Middle frontal gyrus (tissue), 1 donor: ENCODE results near the gene MED25.

Experiments used
- DNase-seq: peaks from one replicate; pipeline ENCODE4 v3.0.0-alpha.2; 2015; ENCODE audit warnings: low spot score; ENCODE audit errors: extremely low spot score

The MED25 gene

GRCh38 chr19:49843265-49843664 lies 25.2 kb downstream of the MED25 start:
- no peak for DNase-seq

- DNase-seq: no peak
Measured at GRCh38 chr19:49844138-49845095, 26.3 kb downstream of the MED25 start.

GRCh38 chr19:49845414-49845813 lies 27.3 kb downstream of the MED25 start:
- no peak for DNase-seq

DNA sequence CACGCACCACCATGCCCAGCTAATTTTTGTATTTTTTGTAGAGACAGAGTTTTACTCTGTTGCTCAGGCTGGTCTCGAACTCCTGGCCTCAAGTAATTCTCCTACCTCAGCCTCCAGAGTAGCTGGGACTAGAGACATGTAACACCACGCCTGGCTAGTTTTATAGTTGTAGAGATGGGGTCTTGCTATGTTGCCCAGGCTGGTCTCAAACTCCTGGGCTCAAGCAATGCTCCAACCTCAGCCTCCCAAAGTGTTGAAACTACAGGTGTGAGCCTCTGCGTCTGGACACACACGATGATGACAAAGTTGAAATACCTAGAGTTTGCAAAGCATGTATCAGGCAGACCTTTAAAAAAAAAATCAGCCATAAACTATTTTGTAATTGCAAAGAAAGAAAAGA lies 28.3 kb downstream of the MED25 start:
- no peak for DNase-seq

DNA sequence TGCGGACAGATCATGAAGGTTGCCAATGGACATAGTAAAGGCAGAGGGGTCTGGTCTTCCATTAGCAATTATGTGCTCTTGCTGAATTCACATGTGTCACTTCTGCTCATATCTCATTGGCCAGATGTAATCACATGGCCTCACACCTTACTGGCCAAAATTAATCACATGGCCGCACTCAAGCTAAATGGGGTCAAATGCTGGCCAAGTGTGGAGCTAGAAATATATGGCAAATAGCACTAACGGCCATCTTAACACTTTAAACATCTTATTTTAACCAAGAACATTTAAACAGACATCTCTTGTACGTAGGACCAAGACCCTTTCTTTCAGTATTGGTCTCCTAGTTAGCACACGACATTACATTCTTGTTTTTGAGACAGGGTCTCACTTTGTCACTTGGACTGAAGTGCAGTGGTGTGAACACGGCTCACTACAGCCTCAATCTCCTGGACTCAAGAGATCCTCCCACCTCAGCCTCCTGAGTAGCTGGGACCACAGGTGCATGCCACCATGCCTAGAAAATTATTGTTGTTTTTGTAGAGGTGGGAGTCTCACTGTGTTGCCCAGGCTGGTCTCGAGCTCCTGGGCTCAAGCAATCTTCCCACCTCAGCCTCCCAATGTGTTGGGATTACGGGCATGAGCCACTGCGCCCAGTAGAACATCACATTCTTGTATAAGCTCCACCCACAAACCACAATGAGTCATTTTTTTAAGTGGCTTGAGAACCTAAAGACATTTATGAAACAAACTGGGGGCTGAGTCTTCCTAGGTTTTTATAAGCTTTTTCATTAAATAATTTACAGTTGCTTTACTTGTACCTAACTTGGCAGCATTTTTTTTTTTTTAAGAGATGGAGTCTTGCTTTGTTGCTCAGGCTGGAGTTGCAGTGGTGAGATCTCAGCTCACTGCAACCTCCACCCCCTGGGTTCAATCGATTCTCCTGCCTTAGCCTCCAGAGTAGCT lies 29.9 kb downstream of the MED25 start:
- no peak for DNase-seq

DNA sequence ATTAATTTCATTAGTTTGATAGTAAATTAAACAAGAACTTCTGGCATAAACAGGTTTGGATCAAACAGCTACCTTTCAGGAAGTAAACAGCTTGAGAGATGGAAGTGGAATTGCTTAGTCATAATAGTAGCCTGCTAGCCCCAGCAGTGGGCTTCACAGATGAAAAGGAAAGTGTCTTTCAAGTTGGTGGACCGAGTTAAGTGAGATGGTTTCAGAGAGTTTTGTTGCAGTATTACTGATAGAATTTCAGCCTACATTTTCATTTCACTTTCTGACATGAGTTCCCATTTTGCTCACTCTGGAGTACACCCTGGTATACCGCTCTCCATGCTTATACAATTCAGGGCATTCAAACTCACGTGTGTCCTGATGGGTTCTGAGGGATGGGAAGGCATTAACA lies 30.8 kb downstream of the MED25 start:
- DNase-seq: no peak

DNA sequence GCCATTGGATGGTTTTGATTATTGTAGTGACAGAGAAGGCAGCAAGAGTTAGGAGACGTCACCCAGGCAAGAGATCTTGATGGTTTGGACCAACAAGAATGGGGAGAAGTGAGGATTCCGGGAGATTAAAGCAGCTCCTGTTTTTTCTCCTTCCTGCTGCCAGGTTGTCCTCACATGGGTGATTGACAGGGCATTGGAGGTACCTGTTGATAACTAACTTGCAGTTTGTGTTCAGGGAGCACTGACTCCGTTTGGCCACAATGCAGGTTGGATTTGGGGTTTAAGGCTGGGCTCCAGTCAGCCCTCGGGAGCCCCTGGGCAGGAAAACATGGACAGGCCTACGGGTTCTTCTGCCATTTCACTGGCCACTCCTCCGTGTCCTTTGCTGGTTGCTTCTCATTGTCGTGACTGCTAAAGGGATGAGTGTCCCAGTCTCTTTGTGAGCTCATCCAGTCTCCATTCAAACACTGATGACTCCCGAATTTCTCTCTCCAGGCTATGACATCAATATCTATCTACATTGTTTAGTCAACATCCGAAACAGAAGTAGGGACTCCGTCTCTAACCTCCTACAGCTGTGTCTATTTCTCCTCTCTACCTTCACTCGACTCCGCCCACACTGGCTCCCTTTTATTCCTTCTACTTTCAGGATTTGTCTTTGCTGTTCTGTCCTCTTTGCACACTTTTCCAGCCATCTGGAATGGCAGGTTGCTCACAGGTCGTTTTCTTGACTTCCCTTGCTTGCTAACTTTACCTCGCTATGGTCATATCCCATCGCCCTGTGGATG lies 31.5 kb downstream of the MED25 start:
- no peak for DNase-seq

GRCh38 chr19:49850221-49850486 lies 32.1 kb downstream of the MED25 start:
- no peak for DNase-seq

DNA sequence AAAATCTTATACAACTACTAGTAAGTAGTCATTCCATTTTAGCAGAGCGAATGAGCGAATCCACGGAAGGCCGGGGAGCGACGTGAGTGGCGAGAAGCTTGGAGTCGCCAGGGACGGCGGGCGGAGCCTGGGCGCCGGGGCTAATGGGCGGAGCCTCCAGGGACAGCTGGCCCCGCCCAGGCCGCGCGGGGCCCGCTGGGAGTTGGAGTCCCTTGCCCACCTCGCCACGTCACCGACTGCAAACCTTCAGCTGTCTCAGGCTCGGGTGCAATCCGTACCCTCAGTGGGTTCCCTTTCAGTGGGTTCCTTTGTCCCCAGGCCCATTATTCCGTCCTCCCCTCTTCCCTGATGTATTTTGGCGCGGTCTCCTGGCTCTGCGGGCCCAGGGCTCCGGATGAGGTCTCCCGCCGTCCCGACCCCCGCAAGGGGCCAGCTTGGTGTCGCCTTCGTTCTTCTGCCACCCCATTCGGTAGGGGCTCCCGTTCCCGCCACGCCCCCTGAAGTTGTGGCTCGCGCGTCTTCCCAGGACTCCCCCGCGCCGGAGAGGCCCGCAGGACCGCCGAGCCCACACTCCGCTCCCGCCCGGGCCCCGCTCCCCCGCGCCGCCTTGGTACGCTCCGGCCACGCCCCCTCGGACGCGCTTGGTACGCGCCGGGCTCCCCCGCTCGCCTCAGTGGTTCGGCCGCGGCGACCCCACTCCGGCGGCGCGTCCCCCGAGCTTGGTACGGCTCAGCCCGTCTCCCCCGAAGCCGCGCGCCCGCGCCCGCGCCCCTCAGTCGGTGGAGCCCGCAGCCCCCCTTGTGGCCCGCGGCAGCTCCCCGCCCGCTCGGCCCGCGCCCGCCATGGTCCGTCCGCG lies 32.6 kb downstream of the MED25 start, which contains the start of gene PTOV1:
Gene PTOV1 (plus strand): TSS at position 673 of the 856 bp plus-strand sequence.
- DNase-seq: peak; percentile 92

DNA sequence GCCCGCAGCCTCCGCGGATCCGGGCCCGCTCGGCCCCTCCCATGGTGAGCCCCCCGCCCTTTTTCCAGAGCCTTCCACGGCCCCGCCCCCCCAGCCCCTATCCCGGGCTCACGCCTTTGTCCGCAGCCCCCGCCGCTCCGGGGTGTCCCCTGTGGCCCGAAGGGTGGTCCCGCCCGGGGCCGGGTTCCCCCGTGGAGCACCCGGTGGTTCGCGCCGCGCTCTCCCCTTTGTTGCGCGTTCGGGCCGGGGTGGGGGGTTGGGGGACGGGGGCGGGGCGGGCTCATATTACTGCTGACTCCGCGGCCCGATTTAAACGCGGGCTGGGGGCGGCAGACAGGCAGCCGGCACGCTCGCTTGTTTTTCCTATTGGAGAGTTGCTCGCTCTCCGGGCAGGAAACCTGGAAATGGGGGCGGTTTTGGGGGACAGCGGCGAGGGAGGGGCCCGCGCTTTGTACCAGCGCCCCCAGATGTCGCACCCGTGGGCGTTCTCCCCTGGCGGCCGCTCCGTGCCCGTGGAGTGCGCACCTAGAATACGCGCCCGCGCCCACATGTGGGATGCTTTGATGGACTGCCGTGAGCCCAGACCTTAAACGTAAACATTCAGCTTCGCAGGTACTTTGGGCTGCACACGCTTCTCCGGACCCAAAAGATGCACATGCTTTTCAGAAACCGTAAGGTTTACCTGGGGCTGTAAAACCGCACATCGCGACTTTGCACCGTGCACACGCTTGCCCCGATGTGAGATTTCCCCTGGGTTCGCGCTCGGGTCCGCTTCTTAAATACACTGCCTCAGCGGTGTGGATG lies 33.6 kb downstream of the MED25 start:
- DNase-seq: no peak

- no peak for DNase-seq
Measured at GRCh38 chr19:49852631-49853126, 34.6 kb downstream of the MED25 start.

DNA sequence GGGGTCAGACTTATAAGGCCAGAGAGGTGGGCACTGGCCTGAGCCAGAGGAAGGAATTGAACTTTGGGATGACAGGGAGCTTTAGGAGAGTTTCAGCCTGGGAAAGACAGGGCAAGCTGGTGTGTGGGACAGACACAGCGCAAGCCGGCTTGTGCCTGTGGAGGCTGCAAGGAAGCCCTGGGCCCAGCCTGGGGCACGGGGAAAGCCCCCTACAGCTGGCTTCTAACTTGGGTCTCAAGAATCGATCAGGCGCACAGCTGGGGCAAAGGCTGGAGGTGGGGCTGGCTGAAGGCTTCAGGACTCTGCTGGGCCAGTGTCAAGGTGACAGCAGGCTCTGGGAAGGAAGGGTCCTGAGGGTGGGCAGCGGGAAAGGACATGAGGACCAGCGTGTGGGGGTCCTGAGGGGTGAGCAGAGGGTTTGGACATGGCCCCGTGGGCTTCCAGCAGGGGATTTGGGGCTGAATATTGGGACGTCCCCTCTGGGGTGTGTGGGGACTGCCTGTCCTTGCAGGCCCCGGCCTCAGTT lies 35.8 kb downstream of the MED25 start:
- DNase-seq: no peak

- DNase-seq: no peak
Measured at GRCh38 chr19:49854378-49855263, 36.5 kb downstream of the MED25 start.

DNA sequence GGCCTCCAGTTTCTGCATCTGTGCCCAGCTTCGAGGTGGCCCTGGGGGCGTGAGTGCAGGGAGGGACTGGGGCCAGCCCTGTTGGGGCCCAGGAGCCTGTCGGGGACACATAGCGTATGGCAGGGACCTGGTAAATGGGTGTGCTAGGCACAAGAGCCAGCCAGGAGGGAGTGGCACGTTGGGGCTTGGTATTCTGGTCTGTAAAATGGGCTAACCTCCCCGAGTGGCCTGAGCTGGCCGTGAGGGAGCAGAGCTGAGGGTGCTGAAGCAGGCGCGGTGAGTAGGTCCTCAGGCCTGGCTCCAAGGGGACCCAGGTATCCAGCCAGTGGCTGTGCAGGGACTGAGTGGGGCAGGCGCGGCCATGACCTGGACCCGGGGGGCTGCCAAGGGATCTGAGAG lies 37.2 kb downstream of the MED25 start:
- DNase-seq: no peak

GRCh38 chr19:49855676-49856573 lies 37.8 kb downstream of the MED25 start:
- no peak for DNase-seq

DNA sequence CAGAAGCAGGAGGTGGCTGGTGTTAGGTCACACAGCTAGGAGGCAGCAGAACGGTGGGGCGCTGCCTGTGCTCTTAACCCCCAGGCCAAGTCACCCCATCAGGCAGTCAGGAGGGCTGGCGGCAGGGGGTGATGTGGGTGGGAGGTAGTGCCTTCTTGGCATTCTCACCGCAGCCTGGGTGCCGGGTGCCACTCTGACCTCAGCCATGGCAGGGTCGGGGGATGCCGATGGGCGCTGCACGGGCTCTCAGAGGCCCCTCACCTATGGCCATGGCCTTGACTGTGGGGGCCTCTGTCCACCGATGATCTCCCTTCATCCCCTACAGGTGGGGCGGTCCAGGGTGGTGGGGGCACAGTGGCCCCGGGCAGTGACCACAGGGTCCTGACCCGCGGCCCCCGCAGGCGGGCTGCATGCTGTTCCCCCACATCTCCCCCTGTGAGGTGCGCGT lies 38.5 kb downstream of the MED25 start:
- DNase-seq: no peak
